ENCODE measurements around the gene CHN1. TPM values are rescaled to one million over a fixed set of nuclear protein-coding genes. Genes with fewer than 3 reads are reported as not detected.

CHN1 gene
- total RNA-seq, 2 donors from 2014 or later, result 2.2 to 2.8 TPM

DNA sequence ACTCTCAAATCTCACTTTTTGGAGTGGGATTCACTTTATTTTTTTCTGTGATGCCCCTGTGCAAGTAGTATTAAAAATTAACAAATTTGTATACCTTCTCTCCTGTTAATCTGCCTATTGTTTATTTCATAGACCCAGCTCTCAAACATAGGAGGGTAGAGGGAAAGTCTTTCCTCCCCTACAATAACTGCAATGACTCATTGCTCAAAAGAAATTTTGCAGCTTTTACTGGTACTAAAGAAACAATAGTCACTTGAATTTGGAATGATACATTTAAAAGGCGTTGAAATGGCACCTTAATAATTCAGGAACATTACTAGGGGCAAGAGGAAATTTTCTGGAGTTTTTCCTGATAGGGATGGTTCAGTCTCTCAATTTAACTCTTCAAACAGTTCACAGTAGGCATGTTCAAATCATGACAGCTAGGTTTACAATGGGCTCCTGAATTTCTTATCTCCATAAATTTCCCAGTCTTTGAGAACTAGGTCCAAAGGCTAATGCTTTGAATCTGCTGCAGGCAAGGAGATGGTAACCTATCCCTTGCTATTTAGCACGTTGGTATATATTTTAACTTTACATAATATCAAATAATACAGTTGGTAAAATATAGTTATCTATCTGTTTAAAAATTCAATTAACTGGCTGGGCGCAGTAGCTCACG is 88.8 kb downstream of the CHN1 start:
- H3K9ac ChIP-seq (ENCODE audit: low read depth in 2 of 2, low read length in 2 of 2), result no peak overlapping the region
- intact Hi-C loops (cut with DNase I), result no loop called here
- no peak overlapping the region for H3K27ac ChIP-seq
- no peaks in the 10 kb centered on the region for H3K9me3 ChIP-seq
- no peak overlapping the region for H3K4me3 ChIP-seq
- TF ChIP-seq, protein P1, sequence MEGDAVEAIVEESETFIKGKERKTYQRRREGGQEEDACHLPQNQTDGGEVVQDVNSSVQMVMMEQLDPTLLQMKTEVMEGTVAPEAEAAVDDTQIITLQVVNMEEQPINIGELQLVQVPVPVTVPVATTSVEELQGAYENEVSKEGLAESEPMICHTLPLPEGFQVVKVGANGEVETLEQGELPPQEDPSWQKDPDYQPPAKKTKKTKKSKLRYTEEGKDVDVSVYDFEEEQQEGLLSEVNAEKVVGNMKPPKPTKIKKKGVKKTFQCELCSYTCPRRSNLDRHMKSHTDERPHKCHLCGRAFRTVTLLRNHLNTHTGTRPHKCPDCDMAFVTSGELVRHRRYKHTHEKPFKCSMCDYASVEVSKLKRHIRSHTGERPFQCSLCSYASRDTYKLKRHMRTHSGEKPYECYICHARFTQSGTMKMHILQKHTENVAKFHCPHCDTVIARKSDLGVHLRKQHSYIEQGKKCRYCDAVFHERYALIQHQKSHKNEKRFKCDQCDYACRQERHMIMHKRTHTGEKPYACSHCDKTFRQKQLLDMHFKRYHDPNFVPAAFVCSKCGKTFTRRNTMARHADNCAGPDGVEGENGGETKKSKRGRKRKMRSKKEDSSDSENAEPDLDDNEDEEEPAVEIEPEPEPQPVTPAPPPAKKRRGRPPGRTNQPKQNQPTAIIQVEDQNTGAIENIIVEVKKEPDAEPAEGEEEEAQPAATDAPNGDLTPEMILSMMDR (IDR thresholded peaks at IDR 0.05), result no peak
- no peaks in the 10 kb centered on the region for H3K4me1 ChIP-seq
- no peaks in the 10 kb centered on the region for H3K36me3 ChIP-seq
- no peaks in the 10 kb centered on the region for H3K27me3 ChIP-seq
- no peak for DNase-seq

DNA sequence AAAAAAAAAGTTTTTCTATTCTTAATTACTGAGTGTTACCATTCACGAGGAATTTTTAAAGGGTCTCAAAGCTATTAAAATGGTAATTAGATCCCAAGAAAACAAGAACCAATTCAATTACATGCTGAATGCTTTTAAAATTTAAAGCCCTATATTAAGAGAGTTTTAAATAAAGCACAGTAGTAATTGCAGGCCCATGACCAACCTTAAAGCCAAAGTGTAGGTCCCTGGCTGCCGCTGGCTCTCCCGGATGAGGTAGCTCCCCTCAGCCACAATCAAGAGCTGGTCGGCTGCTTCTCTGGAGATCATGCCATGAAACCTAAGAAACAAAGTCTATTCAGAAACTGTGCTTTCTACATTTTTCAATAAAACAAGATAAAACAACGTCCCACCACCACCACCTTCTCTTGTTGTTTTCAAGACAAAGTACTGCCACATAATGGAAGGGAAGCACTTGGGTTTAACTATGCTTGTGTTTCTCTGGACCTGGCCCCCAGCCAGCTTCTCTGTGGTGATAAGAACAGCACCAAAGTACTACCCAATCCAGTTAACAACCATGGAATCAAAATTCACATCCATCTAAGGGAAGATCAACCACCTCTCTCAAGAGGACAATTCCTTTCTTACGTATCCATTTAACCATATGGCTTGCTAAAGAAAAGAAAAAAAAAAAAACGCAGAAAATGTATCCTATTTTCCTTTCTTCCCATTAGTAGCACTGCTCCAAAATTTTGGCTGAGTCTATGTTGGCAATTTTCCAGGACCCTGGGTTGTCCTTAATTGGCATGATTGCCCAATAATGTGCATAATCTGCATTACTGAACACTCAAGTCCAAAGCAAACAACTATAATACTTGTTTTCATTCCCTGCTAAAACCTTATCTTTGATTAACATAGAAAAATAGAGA is 90.1 kb downstream of the CHN1 start:
- H3K4me3 ChIP-seq, result no peak overlapping the region
- no peaks in the 10 kb centered on the region for H3K9me3 ChIP-seq
- intact Hi-C loops (cut with DNase I), result no loop called here
- H3K27me3 ChIP-seq, result no peaks in the 10 kb centered on the region
- no peak overlapping the region for H3K9ac ChIP-seq (ENCODE audit: low read depth in 2 of 2, low read length in 2 of 2)
- no peak overlapping the region for H3K27ac ChIP-seq
- TF ChIP-seq, protein P1 (IDR thresholded peaks at IDR 0.05), result no peak
- no peaks in the 10 kb centered on the region for H3K4me1 ChIP-seq
- H3K36me3 ChIP-seq, result no peaks in the 10 kb centered on the region
- DNase-seq, result no peak

DNA sequence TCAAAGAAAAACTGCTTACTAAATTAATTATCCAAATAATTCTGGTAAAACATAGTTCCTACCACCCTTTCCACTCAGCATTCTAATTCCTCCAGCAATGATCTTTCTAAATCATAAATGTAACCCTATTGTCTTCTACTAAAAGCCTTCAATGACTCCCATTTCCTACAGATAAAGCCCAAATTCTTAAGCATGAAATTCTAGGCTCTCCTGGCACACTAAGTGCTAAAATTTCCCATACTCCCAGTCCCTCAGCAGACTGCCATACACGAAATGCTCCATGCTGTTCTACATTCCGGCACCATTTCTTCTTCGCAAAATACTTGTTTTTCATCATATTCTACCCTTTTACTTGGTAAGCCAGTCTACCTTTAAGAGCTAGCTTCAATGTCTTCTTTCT is 96.9 kb downstream of the CHN1 start:
- Histone ChIP-seq H3K4me1 (no peaks in the 10 kb centered on the region), H3K4me3 (no peak overlapping the region), H3K9me3 (no peaks in the 10 kb centered on the region), H3K9ac (ENCODE audit: low read depth in 2 of 2, low read length in 2 of 2) (no peak overlapping the region), H3K27ac (no peak overlapping the region), H3K36me3 (no peaks in the 10 kb centered on the region), H3K27me3 (no peaks in the 10 kb centered on the region)
- TF ChIP-seq, protein P1 (IDR thresholded peaks at IDR 0.05), result no peak
- no peak for DNase-seq
- intact Hi-C loops (cut with DNase I), result no loop called here

DNA sequence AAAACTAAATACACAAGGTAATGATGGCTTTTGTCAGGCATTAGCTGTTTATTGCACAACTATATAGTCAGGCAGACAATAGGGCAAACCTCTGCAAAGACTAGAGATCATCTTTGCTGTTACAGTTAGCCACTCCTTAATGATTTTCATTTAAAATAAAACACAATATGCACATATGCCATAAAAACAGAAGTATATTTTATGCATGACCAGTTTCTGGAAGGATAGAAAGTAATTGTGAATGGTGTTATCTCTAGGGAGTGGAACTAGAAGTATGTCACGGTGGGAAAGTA is 102.0 kb downstream of the CHN1 start:
- TF ChIP-seq, protein P1 (IDR thresholded peaks at IDR 0.05), result no peak
- H3K9ac ChIP-seq (ENCODE audit: low read depth in 2 of 2, low read length in 2 of 2), result no peak overlapping the region
- no peak overlapping the region for H3K27ac ChIP-seq
- H3K4me3 ChIP-seq, result no peak overlapping the region
- H3K36me3 ChIP-seq, result no peaks in the 10 kb centered on the region
- no peaks in the 10 kb centered on the region for H3K4me1 ChIP-seq
- H3K9me3 ChIP-seq, result no peaks in the 10 kb centered on the region
- no peaks in the 10 kb centered on the region for H3K27me3 ChIP-seq
- intact Hi-C loops (cut with DNase I), result no loop called here
- DNase-seq, result no peak

DNA sequence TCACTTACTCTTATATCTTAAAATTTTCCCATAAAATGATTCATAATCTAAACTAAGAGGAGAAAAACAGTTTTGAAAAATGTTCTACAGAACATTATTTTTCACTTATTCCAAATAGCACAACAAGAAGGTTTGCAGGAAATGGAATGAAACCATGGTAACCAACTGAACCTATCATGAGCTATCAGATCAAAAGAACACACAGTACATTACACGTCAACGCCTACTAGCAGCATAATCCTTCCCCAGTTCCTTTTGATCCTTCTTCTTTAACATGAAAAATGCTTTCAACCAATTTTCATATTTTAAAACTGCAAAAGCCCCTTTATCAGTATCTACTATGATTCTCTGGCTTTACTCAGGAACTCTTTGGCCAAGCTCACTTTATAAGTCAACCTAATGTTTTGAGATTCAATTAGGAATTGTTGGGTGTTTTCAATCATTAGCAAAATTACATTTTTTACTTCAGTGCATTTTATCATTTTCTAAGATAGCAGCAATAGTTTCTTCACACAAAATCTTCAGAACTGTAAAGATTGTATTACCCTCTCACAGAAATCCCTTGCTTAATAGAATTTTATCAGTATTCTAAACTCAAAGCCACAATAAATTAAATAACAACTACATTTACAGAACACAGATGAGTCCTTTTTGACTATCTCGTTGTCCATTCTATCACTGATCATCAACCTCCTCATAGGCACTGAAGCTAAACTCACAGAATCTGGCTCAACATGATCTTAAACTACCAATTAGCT is 102.5 kb downstream of the CHN1 start:
- Histone ChIP-seq H3K9ac (ENCODE audit: low read depth in 2 of 2, low read length in 2 of 2) (no peak overlapping the region), H3K27ac (no peak overlapping the region), H3K27me3 (no peaks in the 10 kb centered on the region), H3K4me3 (no peak overlapping the region), H3K4me1 (no peaks in the 10 kb centered on the region), H3K36me3 (no peaks in the 10 kb centered on the region), H3K9me3 (no peaks in the 10 kb centered on the region)
- TF ChIP-seq, protein P1 (IDR thresholded peaks at IDR 0.05), result no peak
- DNase-seq, result no peak
- intact Hi-C loops (cut with DNase I), result no loop called here

Data from colonic mucosa (tissue), 4 donors.